Fibroblast of mammary gland (primary cell): ENCODE results near the gene ATP13A4.

Source experiments
- DNase-seq: peaks from one replicate; pipeline ENCODE4 v3.0.0-alpha.2; 2010; ENCODE audit warnings: low read depth
- H3K4me3 ChIP-seq: 2 replicates; pipeline ENCODE4 v1.5.1; 2011; ENCODE audit warnings: low read depth, mild to moderate bottlenecking, low read length, moderate library complexity; ENCODE audit not compliant: control insufficient read depth
- TF ChIP-seq, protein P1 (sequence below): conservative IDR thresholded peaks from 2 replicates; pipeline ENCODE4 v1.5.1; 2011; ENCODE audit warnings: low read depth, low read length, inconsistent platforms; ENCODE audit not compliant: control insufficient read depth, insufficient read depth

The ATP13A4 gene

DNA sequence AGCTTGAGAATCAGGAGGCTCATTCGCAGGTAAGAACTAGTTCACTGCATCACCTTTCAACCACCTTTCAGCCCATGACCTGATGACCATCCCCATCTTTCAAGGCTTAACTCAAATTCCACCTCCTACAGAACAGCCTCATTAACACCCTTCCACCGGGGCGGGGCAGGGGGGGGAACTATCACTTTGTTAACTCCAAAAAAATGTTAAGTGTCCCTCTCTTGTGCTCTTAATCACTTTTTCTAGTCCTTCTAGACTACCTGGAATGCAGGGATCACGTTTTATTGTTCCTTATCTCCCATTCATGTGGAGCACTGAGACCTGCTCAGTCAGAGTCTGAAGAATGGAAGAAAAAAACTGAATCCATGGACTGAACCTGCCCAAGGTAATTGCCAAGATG is 51.8 kb downstream of the ATP13A4 start:
- TF ChIP-seq, protein P1, sequence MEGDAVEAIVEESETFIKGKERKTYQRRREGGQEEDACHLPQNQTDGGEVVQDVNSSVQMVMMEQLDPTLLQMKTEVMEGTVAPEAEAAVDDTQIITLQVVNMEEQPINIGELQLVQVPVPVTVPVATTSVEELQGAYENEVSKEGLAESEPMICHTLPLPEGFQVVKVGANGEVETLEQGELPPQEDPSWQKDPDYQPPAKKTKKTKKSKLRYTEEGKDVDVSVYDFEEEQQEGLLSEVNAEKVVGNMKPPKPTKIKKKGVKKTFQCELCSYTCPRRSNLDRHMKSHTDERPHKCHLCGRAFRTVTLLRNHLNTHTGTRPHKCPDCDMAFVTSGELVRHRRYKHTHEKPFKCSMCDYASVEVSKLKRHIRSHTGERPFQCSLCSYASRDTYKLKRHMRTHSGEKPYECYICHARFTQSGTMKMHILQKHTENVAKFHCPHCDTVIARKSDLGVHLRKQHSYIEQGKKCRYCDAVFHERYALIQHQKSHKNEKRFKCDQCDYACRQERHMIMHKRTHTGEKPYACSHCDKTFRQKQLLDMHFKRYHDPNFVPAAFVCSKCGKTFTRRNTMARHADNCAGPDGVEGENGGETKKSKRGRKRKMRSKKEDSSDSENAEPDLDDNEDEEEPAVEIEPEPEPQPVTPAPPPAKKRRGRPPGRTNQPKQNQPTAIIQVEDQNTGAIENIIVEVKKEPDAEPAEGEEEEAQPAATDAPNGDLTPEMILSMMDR: no peak
- no peak for DNase-seq
- H3K4me3 ChIP-seq: no peak overlapping the region

DNA sequence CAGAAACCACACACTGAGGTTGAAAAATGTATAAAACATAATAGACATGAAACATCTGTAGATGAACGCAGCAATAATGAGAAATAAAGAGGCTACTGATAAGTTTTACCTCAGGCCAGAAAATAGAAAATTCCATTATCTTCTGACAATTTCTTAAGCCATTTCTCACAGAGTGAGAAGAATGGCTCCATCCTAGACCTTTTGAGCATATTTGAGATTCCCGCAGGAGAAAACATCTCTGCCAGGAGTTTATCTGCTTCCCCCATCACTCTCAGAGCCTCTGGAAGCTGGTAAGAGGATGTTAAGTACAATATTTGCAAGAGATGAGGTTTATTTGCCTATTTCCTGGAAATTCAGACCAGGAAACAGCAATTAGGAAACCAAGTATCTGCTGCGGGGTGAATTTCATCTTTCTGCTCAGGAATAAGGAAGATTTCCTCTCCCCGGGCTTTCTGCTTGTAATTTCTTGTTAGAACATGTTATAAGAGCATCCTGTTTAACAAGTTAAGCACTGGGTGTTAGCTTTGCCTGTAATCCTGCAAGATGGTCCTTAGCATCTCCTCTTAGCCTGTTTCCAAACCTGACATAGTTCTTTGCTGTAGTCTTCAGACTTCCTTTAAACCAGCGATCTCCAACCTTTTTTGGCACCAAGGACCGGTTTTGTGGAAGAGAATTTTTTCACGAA is 54.8 kb downstream of the ATP13A4 start:
- no peak for DNase-seq
- TF ChIP-seq, protein P1: no peak
- H3K4me3 ChIP-seq: no peak overlapping the region

DNA sequence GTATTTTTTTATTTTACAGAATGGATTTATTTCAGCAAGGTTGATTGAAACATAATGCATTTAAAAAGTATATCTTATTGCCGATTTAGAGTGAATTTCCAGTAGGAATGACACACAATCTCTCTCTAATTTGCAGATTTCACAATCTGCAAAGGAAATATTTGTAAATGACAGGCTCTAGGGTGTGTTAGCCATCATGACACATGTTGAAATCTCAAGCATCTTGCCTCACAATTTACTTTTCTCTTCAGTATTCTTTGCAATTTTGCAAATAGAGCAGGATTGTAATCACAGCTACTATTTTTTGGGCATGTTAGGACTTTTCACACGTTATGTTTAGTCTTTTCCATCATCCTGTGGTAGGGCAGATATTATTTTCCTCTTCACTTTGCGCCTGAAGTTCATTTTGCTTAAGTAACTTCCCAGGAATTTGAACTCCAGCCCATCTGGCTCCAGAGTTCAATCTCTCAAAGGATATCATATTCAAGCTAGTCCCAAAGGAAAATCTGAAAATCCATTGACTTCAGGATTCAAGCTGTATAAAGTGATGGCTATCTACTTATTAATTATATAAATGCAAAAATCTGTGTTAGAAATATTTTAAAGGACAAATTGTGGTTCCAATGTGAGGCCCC is 55.4 kb downstream of the ATP13A4 start:
- no peak for DNase-seq
- no peak overlapping the region for H3K4me3 ChIP-seq
- TF ChIP-seq, protein P1: no peak

DNA sequence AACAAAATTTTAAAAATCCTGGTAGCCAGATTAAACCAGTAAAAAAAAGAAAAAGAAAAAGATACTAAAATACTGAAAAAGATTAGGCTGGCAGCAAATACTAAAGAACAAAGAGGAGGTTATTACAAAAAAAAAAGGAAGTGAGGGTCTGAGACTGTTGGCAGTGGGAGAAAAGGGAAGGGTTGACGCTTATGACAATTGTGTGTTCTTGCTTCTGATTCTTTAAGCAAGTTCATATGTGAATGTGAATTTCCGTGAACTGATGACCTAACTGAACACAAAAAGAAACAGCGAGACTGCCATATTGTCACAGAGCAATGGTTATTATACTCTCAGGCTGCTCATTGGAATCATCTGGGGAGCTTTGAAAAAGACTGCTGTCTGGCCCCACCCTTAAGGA is 56.5 kb downstream of the ATP13A4 start:
- TF ChIP-seq, protein P1: no peak
- no peak for DNase-seq
- H3K4me3 ChIP-seq: no peak overlapping the region

DNA sequence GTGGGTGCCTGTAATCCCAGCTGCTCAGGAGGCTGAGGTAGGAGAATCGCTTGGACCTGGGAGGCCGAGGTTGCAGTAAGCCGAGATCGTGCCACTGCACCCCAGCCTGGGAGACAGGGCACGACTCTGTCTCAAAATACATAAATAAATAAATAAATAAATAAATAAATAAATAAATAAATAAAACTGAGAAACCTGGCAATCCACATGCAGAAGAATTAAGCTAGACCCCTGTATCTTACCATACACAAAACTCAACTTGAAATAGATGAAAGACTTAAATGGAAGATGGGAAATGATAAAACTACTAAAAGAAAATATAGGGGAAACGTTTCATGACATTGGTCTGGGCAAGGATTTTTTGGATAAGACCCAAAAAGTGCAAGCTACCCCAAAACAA is 58.0 kb downstream of the ATP13A4 start:
- no peak for DNase-seq
- H3K4me3 ChIP-seq: no peak overlapping the region
- TF ChIP-seq, protein P1: no peak

DNA sequence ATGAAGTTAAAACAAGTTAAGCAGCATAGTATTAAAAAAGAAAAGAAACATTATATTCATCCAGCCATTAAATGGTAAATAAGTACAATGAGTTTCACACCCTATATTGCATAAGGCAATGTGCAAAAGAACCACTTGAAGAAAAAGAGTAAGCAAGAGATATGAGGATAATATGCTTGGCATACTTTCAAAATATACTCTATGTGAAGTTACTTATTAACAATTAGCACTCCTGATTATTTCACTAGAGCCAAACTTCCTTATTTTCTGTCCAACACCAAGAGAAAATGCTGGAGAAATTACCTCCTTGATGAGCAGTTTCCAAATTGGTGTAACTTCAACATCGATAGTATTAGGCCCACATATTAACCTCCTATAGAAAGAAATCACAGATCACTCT is 63.7 kb downstream of the ATP13A4 start:
- TF ChIP-seq, protein P1: no peak
- H3K4me3 ChIP-seq: no peak overlapping the region
- no peak for DNase-seq
